Measurements from ENCODE around the gene HSD17B2.

Gene HSD17B2

DNA sequence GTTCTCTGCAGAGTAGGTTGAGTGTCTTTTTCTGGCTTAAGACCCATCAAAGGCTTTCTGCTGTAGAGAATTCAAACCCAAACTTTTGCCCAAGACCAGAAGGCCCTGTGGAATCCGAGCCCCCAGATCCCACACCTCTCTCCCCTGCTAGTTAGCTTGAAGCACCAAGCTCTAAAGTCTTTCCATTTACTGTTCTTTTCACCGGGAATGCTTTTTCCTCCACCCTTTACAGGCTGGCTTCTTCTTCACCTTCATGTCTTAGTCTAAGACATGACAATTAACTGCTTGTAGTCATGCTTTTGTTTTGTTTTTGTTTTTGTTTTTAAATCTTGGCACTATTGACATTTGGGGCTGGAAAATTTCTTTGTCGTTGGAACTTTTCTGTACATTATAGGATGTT, 15.5 kb downstream of the HSD17B2 start:
- no peak for DNase-seq (ENCODE audit: low read depth)

DNA sequence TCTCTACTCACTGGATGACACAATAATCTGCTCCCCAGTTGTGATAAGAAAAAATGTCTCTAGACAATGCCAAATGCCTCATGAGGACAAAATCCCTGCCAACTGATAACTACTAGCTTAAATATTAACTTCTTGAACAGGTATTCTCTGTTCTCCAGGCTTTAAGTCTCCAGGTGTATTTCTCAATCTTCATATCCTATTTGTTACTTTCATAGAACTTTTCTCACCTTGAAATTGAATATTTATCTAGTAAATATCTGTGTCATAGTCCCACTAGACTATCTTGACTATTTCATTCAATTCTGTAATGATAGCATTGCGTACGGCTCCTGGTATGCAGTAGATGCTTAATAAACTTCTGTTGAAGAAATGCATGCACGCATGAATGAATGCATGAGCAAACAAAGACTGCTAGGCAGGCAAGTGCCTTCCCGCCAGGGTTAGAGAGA, 15.9 kb downstream of the HSD17B2 start:
- no peak for DNase-seq (ENCODE audit: low read depth)

DNA sequence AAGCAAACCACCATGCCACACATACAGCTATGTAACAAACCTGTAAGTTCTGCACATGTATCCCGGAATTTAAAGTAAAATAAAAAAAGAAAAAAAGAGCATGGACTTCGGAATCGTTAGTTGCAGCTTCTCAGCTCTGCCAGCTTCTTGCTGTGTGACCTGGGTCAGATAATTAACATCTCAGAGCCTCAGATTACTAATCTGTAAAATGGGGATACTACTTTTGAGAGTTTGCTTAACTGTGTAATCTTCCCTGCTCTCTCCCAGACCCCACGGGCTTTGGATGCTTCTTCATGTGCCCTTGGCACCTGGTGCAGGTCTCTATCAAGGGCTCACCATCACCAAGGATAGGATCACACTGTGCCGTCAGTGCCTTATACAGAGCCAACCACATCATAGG, 16.6 kb downstream of the HSD17B2 start:
- no peak for DNase-seq (ENCODE audit: low read depth)

DNA sequence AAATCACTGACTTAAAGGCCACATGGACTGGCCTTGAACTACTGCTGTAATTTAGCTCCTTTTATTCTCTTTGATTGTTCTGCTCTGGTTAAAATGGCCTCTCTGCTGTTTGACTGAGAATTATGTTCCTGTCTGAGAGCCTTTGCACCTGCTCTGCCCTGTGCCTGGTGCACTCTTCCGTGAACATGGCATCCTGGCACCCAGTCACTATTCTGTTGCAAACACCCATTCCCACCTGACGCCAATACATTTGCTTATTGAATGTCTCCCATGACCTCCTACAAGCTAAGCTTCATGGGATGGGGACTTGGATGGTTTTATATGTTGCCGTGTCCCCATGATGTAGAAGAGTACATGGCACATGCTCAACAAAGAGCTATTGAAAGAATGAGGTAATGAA, 20.1 kb downstream of the HSD17B2 start:
- DNase-seq (ENCODE audit: low read depth) = no peak

DNA sequence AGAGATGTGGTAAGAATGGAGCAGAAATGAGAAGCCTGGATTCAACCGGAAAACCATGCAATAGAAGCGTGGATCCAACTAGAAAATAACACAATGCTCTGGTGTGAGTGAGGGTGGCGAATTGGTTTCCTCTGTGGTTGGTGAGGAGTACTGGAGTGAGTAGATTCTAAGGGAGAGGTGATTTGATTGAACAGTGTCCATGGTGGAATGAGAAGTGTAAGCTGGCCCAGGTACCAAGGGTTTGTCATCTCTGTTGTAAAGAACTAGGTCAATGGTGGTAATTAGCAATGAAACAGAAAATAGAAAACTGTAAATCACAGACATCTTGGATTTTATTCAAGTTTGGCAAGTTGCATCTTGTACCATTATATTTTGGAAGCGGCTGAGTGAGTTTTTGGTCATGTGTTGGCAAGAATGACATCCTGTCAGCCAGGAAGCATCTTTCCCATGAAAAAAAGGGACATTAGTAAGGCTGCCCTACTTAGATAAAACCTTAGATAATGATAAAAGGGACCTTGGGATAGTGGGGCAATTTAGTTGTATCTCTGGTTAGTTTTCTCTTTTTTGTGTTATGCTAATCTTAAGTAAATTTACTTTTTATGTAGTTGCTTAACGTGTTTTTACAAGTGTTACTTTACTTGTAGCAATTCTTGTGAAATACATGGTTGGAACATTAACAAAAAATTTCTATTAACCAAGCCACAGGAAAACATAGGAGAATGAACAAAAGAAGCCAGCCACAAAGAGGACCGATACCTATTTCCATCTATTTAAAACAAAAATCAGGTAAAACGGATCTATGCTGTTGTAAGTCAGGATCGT, 20.9 kb downstream of the HSD17B2 start:
- DNase-seq (ENCODE audit: low read depth) = no peak

DNA sequence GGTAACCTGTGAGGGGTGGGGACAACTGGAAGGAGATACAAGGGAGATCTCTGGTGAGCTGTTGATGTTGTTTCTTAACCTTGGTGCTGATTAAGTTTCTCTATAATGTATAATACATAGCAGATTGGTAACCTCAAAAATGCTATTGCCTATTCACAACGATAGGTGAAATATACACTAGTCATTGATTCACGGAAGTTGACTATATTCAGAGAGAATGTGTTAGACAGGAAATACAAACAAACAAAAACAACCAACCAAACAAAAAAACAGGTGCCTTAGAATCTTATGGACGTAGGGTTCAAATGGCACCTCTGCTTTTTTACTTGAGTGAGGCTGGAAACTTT, 21.5 kb downstream of the HSD17B2 start:
- no peak for DNase-seq (ENCODE audit: low read depth)

DNA sequence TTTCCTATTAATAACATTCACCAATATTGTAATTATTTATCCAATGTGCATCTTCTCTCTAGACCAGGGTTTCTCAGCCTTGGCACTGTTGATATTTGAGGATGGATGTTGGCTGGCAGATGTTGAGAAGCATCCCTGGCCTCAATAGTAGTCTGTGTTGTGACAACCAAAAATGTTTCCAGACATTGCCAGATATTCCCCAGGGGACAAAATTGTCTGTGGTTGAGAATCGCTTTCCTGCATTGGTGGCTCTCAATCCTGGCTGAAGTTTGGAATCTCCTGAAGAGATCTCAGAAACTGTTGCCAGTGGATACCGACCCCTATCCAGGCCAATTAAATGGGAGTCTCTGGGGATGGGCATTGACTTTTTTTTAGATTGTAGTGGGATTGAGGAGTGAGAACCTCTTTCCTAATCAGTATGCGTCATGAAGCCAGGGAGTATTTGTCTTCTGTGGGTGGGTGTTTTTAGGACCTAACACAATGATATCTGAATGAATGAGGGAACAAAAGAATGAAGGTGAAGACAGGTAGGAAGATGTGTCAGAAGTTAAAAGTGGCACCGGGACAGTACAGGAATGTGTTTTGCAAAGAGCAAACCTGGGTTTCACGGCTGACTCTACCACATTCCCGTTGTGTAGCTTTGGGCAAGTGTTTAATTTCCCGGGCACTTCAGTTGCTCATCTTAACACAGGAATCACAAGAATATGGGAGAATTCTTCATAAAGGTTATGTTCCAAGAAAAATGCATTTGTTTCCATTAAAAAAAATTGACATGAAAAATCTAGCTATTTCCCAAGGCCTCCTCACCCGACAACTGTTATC, 24.3 kb downstream of the HSD17B2 start:
- DNase-seq (ENCODE audit: low read depth) = no peak

DNA sequence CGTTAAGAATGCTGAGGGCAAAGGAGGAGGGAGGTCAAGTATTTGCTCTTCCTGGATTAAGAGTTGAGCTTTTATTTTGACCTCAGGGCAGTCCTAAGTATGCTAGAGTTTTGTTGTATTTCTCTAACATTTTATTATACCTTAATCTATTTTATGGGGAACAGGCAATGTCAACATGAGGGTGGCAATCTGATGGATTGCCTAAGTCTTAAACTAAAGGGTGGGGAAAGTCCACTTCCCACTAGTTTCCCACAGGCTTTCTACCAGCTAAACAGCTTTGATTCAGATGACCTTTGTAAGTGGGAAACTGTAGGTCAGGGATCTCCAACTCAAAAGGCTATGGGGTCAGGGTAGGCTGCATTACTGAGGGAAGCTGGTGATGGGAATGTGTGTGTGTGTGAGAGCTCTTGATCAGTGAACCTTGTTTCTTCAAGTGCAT, 24.9 kb downstream of the HSD17B2 start:
- no peak for DNase-seq (ENCODE audit: low read depth)

DNA sequence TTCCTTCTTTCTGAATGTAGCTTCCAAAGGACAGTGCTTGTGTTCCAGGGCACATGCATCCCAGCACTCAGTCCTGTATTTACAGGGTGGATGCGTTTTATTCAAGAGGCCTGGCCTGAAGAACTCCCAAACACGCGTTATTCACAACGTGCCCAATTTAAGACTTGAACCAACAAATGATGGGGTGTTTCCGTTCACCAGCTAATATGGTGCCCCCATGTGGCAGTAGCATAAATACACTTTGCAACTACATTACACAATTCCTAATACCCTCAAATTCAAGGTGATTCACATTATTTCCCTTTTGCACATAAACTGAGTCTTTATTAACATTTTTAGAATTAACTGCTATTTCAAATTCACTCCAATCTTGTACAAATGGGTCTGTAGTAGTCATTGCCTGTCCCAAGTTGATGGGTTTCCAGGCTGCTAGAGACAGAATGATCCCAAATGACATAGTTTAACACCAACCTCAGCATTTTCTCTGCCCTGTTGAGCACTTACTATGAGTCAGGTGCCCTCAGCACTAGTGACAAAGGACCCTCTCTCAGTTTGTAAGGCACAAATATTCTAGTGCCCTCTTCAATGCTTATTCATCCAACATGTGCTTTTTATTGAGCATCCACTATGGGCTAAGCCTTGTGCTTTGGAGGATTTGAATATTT, 26.9 kb downstream of the HSD17B2 start:
- DNase-seq (ENCODE audit: low read depth) = no peak

DNA sequence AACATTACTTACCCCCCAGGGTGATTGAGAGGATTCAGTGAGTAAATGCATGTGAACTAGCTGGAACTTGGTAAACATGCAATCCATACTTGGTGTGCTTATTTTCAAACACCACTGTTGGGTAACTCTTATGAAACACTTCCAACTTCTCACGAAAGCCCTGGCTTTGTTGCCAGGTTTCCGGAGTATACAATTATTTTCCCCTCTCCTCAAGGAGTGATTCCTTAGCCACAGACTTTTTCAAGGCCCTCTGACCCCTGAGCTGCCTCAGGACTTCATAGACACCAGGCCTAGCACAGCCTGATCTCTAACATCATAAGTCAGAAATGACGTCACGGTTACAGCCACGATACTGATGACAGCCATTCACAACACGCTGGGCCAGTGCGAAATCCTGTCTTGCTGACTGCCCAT, 27.6 kb downstream of the HSD17B2 start:
- no peak for DNase-seq (ENCODE audit: low read depth)

DNA sequence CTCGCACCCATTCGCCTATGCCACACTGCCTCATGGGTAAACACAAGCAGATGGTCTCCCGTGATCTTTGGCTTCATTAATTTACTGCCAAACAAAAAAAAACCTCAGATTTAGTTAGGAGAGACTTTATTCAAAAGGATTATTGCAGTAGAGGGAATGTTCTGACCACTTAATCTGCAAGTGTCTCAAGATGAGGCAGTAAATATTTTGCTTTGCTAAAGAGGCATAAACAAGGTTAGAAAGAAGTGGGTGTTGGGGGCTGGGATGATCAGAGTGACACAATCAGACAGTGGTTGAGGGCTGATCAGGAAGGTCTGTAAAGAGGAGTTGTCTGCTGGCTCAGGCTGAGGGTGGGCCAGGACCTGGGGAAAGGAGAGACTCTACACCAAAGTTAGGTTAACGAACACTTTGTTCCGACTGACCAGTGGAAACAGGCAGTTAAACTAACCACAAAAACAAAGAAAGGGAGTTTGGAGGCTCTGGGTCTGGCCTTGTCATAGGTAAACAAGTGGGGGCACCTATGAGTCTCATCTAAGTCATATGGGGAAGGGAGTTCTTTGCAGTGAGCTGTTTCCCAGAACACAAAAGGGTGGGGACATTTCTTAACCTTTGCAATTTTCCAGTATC, 28.5 kb downstream of the HSD17B2 start:
- DNase-seq (ENCODE audit: low read depth) = no peak

DNA sequence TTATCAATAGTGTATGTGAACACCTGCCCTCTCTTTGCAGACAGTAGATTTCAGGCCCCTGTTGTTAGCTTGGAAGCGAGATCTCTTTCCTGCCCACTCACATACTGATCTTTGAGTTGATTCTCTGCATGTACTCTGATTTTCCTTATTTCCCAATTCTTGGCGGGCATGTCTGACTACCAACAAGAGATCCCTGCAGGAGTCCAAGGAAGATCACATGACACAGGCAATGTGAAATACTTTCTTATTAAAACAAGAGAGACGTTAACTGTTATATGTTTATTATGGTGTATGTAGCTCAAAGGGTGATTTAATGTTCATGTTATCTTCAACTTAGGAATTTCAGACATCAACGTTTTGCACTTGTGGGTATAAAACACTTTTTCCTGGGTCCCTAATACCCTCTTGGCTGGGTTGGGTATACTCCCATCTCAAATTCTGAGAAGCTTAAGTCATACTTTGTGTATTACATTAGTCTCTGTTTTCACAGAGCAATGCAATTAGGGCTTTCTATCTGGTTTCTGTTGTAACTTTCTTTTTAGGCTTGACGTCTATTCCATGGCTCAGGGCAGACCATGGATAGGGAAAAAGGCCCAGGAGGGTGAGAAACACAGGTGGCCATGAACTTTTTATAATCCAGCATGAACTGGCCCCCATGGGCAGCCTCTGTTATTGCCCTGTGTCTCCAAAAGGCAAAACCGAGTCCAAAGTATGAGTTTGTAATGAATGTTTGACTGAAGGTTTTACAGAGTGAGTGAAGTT, 32.2 kb downstream of the HSD17B2 start:
- no peak for DNase-seq (ENCODE audit: low read depth)

DNA sequence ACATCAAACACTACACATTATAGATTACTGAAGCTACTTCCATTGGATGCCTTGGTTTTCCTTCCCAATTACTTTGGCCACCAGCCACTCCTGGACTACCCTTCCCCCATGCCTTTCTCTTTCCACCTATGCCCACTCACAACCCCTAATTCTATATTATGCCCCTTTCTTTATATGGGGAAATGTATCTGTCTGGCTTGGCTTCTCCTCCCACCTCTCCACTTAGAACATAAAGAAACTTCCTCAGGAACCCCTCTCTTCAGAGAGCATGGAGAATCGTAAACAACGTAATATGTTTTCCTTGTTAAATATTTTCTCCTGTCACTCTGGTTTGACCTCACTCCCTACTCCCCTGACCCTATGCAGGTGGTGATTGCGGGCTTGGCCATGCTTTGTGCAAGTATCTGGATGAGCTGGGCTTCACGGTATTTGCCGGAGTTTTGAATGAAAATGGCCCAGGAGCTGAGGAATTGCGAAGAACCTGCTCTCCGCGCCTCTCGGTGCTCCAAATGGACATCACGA, 32.8 kb downstream of the HSD17B2 start:
- DNase-seq (ENCODE audit: low read depth) = no peak

DNA sequence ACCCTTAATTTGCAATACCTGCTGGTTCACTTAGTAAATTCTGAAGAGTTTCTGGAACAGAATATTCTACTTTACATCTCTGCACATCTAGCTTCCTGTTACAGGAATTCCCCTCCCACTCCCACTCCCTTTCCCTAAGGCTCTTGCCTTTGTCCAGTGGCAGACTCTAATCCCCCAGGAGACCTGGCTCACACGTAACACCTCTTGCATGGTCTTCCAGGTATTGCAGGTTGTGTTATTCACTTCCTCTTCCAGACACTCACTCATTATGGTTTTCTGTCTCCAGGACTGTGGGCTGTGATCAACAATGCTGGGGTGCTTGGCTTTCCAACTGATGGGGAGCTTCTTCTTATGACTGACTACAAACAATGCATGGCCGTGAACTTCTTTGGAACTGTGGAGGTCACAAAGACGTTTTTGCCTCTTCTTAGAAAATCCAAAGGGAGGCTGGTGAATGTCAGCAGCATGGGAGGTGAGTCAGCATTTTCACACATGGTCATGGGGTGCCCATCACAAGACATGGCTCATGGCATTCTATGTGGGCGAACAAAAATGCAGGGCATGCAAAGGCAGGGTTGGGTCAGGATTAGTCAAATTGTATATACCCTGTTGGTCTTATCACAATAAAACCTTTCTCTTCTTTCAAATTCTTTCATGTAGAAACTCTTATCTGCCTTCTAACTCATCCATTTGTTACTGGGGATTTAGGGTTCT, 35.8 kb downstream of the HSD17B2 start:
- DNase-seq (ENCODE audit: low read depth) = no peak

DNA sequence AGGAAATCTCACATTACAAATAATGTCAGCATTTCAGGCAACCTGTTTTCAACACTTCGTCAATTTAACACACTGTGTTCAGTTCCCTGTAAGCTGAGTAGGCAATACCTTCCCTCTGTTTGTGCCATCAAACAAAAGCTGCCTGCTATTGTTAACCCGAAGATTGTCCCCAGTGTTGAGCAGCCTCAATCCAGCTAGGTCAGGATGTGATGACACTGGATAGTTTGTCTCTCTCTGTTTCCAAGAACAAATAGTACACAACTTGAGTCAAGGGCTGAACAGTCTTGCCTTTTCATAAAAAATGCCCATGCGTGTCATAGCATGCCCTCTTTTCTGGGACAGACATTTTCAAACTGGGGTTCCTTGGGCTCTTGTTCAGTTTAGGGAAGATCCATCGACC, 36.4 kb downstream of the HSD17B2 start:
- no peak for DNase-seq (ENCODE audit: low read depth)

DNA sequence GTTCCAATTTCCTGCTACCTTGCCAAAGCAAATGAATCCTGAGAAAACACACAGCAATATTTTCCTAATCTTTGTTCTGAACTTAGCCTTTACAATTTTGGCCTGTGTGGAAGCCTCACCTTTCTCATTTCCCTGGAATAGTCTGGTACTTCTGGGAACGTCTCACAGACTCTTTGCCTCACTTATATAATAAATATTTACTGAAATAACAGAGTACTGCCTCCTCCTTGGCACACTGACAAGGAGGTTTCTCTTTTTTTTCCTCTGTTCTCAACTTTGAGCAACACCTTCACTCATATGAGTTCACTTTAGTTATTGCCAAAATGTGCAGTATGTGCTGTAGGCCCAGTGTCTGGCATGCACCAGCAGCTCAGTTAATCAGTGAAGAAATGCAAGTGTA, 37.3 kb downstream of the HSD17B2 start:
- DNase-seq (ENCODE audit: low read depth) = no peak

DNA sequence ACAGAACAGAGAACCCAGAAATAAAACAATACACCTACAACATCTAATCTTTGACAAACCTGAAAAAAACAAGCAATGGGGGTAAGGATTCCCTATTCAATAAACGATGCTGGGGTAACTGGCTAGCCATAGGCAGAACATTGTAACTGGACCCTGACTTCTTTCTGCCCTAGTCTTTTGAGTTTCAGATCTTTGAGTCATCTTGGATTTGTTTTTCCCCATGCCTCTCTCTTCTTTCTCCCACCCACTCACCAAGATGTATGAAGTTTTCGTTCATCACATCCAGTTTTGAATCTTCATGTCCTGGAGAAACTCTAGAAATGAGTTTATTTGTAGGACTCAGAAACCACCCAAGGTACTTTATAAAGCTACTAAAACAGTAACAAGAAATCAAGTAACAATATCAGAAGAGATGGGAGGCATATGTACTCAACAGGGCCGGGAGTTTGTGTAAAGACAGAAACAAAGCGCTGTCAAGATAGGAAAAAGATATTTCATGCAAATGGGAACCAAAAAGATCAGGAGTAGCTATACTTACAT, 39.0 kb downstream of the HSD17B2 start:
- DNase-seq (ENCODE audit: low read depth) = no peak

DNA sequence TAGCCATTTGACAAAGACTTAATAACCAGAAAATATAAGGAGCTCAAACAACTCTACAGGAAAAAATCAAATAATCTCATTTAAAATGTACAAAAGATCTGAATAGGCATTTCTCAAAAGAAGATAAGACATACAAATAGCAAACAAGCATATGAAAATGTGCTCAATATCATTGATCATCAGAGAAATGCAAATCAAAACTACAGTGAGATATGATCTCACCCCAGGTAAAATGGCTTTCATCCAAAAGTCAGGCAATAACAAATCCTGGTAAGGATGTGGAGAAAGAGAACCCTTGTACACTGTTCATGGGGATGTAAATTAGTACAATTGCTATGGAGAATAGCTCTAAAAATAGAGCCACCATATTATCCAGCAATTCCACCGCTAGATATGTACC, 43.1 kb downstream of the HSD17B2 start:
- no peak for DNase-seq (ENCODE audit: low read depth)

DNA sequence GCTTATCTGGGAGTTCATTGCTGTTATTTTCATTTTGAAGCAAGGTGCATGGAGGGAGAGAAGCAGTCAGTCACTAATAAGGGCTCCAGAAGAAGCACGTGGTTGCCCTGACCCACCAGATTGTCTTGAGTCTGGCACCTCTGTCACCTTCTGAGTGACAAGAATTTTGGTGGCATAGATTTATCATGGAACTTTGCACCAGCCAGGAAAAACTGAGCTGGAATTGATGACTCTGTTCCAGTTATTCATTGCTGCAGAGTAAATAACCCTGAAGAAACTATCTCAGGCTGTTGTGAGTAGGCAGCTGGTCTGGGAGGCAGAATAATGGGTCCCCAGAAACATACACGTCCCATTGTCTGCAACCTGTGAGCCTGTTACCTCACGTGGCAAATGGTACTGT, 44.8 kb downstream of the HSD17B2 start:
- DNase-seq (ENCODE audit: low read depth) = no peak

DNA sequence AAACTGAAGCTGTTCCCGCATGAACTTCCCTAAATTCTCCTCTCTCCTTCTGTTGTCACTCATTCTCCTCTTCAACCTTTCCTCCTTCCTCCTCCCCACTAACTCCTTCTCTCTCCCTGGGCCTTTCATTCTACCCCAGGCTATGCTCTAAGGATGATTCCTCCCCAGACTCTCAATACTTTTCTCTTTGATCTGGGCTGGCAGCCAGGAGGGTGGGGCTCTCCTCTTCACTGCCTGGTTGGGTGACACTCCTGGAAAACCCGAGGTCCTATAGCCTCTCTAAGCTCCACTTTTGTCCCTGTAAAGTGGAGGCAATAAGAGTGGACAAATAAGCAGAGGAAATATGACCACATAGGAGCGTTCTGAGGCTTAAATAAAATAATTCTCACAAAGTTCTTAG, 46.2 kb downstream of the HSD17B2 start:
- DNase-seq (ENCODE audit: low read depth) = no peak

Data from activated gamma-delta T cell treated with anti-CD3 and anti-CD28 coated beads, Interleukin-2, amount 50 U/mL, for 16 hours (primary cell).